ENCODE data around the gene SNX7.

The SNX7 gene

DNA sequence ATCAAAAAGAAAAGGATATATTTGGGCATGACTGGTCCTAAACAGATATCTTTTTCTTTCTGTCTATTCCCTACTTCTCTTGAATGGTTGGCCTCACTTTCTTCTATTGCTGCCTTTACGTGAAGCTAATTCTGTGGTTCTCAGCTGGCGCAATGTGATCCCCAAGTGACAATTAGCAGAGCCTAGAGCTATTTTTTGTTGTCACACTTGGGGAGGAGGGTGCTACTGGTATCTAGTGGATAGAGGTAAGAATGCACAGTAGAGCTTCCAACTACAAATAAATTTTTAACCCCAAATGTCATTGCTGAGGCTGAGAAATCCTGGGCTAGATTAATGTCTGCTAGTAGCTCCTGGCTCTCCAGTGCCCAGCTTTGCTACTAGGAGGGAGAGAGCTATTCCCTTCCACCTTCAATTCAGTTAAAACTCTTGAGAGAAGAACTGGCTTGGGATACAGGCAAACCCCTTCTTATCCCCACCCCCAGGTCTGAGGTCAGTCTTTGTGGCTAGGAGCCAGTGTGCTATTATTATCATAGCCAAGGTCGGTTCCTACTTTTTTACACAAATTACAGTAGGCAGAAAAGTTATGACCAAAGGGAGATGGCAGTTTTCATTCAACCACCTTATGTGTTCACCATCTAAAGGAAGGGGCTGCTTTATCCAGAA, 102.1 kb downstream of the SNX7 start:
- H3K36me3 ChIP-seq (ENCODE audit: insufficient read depth, low read length) = no peaks in the 10 kb centered on the region
- H2AFZ ChIP-seq (ENCODE audit: low read depth, low read length) = no peak overlapping the region
- no peaks in the 10 kb centered on the region for H3K9me3 ChIP-seq (ENCODE audit: insufficient read depth, low read length, severe bottlenecking)
- no peaks in the 10 kb centered on the region for H3K27me3 ChIP-seq (ENCODE audit: insufficient read depth, low read length, poor library complexity)
- no peak overlapping the region for H3K4me3 ChIP-seq (ENCODE audit: low read depth in 1 of 2, low read length in 2 of 2)
- no peak overlapping the region for H3K4me2 ChIP-seq (ENCODE audit: insufficient read depth, low read length)
- TF ChIP-seq, protein P1, sequence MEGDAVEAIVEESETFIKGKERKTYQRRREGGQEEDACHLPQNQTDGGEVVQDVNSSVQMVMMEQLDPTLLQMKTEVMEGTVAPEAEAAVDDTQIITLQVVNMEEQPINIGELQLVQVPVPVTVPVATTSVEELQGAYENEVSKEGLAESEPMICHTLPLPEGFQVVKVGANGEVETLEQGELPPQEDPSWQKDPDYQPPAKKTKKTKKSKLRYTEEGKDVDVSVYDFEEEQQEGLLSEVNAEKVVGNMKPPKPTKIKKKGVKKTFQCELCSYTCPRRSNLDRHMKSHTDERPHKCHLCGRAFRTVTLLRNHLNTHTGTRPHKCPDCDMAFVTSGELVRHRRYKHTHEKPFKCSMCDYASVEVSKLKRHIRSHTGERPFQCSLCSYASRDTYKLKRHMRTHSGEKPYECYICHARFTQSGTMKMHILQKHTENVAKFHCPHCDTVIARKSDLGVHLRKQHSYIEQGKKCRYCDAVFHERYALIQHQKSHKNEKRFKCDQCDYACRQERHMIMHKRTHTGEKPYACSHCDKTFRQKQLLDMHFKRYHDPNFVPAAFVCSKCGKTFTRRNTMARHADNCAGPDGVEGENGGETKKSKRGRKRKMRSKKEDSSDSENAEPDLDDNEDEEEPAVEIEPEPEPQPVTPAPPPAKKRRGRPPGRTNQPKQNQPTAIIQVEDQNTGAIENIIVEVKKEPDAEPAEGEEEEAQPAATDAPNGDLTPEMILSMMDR (IDR thresholded peaks at IDR 0.05; ENCODE audit: borderline replicate concordance, extremely low read depth, low read length, poor library complexity, severe bottlenecking) = no peak
- TF ChIP-seq EZH2 (IDR thresholded peaks at IDR 0.05; ENCODE audit: borderline replicate concordance, low read depth, low read length, severe bottlenecking) = no peak
- ATAC-seq (ENCODE audit: insufficient read depth, low read depth) (no peak), DNase-seq (no peak)
- no peaks in the 10 kb centered on the region for H3K79me2 ChIP-seq (ENCODE audit: insufficient read depth, low read length)
- H4K20me1 ChIP-seq (ENCODE audit: insufficient read depth, low read length) = no peaks in the 10 kb centered on the region
- no peak overlapping the region for H3K27ac ChIP-seq (ENCODE audit: low read length)
- H3K9ac ChIP-seq (ENCODE audit: low read depth, low read length) = no peak overlapping the region
- H3K4me1 ChIP-seq (ENCODE audit: insufficient read depth, low read length) = peaks cover 10% of the 10 kb centered on the region

DNA sequence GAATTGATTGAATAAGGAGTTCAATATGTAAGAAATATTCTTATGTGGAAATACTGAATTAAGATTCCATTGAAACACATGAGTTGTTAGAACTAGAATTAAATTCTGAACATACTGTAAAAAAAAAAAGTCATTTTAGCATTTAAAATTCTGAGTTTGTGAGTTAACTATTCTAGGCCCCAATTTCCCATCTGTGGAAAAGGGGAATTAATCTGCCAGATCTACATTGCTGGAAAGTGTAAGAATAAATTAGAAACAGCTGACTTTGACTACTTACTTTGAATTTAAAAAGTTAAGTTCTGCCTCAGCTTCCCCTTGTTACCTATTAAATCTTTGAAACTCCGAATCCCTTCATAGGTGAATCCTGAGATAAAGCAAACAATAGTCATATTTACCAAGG, 103.0 kb downstream of the SNX7 start:
- H2AFZ ChIP-seq (ENCODE audit: low read depth, low read length) = no peak overlapping the region
- H3K4me3 ChIP-seq (ENCODE audit: low read depth in 1 of 2, low read length in 2 of 2) = no peak overlapping the region
- ATAC-seq (ENCODE audit: insufficient read depth, low read depth) (no peak), DNase-seq (no peak)
- no peaks in the 10 kb centered on the region for H3K36me3 ChIP-seq (ENCODE audit: insufficient read depth, low read length)
- no peaks in the 10 kb centered on the region for H4K20me1 ChIP-seq (ENCODE audit: insufficient read depth, low read length)
- TF ChIP-seq, protein P1 (IDR thresholded peaks at IDR 0.05; ENCODE audit: borderline replicate concordance, extremely low read depth, low read length, poor library complexity, severe bottlenecking) = no peak
- TF ChIP-seq EZH2 (IDR thresholded peaks at IDR 0.05; ENCODE audit: borderline replicate concordance, low read depth, low read length, severe bottlenecking) = no peak
- H3K79me2 ChIP-seq (ENCODE audit: insufficient read depth, low read length) = no peaks in the 10 kb centered on the region
- no peak overlapping the region for H3K4me2 ChIP-seq (ENCODE audit: insufficient read depth, low read length)
- no peak overlapping the region for H3K27ac ChIP-seq (ENCODE audit: low read length)
- no peaks in the 10 kb centered on the region for H3K9me3 ChIP-seq (ENCODE audit: insufficient read depth, low read length, severe bottlenecking)
- no peaks in the 10 kb centered on the region for H3K27me3 ChIP-seq (ENCODE audit: insufficient read depth, low read length, poor library complexity)
- no peak overlapping the region for H3K9ac ChIP-seq (ENCODE audit: low read depth, low read length)
- H3K4me1 ChIP-seq (ENCODE audit: insufficient read depth, low read length) = peaks cover 10% of the 10 kb centered on the region

DNA sequence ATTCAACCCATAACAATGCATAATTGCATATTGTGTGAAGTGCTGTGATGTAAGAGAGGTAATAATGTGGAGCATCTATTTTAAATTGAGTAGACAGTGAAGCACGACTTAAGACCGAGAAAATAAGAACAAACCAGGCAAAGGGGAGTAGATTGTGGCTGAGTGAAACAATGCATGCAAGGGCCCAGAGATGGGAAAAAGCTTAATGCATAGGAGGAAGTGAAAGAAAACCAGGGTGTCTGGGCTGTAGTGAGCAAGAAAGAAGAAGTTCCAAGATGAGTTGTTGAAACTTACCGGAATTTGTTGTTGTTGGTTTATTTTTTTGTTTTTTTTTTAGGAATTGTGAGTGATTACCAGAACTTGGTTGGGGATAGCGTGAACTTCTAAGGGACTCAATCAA, 104.7 kb downstream of the SNX7 start:
- Histone ChIP-seq H3K27me3 (ENCODE audit: insufficient read depth, low read length, poor library complexity) (no peaks in the 10 kb centered on the region), H3K79me2 (ENCODE audit: insufficient read depth, low read length) (no peaks in the 10 kb centered on the region), H2AFZ (ENCODE audit: low read depth, low read length) (no peak overlapping the region), H3K9me3 (ENCODE audit: insufficient read depth, low read length, severe bottlenecking) (no peaks in the 10 kb centered on the region), H3K4me2 (ENCODE audit: insufficient read depth, low read length) (no peak overlapping the region), H4K20me1 (ENCODE audit: insufficient read depth, low read length) (no peaks in the 10 kb centered on the region), H3K36me3 (ENCODE audit: insufficient read depth, low read length) (no peaks in the 10 kb centered on the region), H3K9ac (ENCODE audit: low read depth, low read length) (no peak overlapping the region), H3K4me1 (ENCODE audit: insufficient read depth, low read length) (peaks cover 6% of the 10 kb centered on the region), H3K27ac (ENCODE audit: low read length) (no peak overlapping the region), H3K4me3 (ENCODE audit: low read depth in 1 of 2, low read length in 2 of 2) (no peak overlapping the region)
- DNase-seq (no peak), ATAC-seq (ENCODE audit: insufficient read depth, low read depth) (no peak)
- TF ChIP-seq, protein P1 (IDR thresholded peaks at IDR 0.05; ENCODE audit: borderline replicate concordance, extremely low read depth, low read length, poor library complexity, severe bottlenecking) = no peak
- TF ChIP-seq EZH2 (IDR thresholded peaks at IDR 0.05; ENCODE audit: borderline replicate concordance, low read depth, low read length, severe bottlenecking) = no peak
